Measurements from ENCODE around the gene USP35.

DNA sequence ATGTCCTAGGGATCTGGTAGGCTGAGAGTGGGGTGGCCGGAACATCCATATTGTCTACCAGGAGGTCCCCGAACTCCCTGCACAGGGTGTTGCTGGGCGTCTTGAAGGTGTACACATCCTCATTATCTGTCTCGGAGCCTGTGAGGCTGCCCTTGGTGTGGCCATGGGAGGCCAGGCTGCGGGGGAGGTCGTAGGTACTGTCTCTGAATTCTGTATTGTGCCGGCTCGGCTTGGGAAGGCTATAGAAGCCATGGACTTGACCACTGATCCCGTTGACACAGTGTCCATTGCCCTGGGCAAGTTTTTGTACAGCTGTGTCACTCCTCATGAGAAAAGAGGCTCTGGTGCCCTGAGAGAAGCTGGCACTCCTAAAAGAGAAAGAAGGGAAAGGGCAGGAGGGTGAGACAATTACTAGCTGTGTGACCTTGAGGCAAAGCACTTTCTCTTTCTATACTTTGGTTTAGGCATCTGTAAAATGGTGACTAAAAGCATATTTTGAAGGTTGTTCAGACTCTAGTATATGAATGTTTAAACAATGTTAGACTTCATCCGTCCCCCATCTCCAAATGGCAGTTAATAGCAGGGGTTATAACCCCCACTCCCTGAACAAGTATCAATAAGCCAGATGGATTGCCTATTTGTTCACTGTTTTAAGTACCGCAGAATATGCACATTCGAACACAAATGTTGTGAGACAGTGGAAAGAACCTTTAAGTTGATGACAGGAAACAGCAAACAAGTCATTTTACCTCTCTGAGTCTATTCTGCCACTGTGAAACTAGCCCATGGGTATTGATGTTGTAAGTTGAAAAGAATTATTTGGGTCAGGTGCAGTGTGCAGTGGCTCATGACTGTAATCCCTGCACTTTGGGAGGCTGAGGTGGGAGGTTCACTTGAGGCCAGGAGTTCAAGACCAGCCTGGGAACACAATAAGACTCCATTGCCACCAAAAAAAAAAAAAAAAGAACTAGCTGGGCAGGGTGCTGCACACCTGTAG, 38.3 kb downstream of the USP35 start:
- TF ChIP-seq CTCF (IDR thresholded peaks at IDR 0.05; ENCODE audit: low read length), result no peak
- no peak for TF ChIP-seq EZH2 (IDR thresholded peaks at IDR 0.05; ENCODE audit: borderline replicate concordance, low read length)
